ENCODE data around the gene CD7.

Gene CD7

DNA sequence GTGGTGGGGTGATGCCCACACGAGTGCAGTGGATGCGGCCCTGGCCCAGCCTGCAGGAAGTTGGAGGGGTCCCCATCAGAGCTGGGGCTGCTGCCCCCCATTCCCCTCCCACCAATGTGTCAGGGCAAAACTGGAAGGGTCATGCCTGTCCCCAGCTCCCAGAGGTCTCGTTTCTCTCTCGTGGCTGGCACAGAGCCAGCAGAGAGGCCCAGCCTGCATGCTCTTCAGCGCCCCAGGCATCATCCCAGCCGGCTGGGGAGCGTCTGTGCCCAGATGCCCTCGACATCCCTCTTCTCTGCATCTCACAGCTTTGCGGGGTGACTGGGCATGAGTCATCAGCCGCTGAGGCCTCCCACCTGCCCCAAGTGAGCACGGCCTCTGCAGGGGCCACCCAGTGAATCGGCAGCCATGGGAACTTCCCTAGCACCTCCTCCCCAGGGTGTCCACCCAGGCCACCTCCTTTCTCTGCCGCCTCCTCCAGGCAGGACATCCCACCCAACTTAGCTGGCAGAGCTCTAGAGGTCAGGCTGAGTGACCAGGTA is 34.1 kb downstream of the CD7 start:
- peaks cover 20% of the 10 kb centered on the region for H3K4me1 Mint-ChIP-seq
- H3K9me3 Mint-ChIP-seq: no peaks in the 10 kb centered on the region
- H3K36me3 Mint-ChIP-seq (ENCODE audit: low read depth): no peaks in the 10 kb centered on the region
- H3K27ac Mint-ChIP-seq: no peak overlapping the region
- H3K4me3 Mint-ChIP-seq: no peak overlapping the region
- TF ChIP-seq, protein P1, sequence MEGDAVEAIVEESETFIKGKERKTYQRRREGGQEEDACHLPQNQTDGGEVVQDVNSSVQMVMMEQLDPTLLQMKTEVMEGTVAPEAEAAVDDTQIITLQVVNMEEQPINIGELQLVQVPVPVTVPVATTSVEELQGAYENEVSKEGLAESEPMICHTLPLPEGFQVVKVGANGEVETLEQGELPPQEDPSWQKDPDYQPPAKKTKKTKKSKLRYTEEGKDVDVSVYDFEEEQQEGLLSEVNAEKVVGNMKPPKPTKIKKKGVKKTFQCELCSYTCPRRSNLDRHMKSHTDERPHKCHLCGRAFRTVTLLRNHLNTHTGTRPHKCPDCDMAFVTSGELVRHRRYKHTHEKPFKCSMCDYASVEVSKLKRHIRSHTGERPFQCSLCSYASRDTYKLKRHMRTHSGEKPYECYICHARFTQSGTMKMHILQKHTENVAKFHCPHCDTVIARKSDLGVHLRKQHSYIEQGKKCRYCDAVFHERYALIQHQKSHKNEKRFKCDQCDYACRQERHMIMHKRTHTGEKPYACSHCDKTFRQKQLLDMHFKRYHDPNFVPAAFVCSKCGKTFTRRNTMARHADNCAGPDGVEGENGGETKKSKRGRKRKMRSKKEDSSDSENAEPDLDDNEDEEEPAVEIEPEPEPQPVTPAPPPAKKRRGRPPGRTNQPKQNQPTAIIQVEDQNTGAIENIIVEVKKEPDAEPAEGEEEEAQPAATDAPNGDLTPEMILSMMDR (IDR thresholded peaks at IDR 0.05; ENCODE audit: unreplicated experiment in 3 of 3): no peak
- peaks cover 12% of the 10 kb centered on the region for H3K27me3 Mint-ChIP-seq (ENCODE audit: low read depth)

DNA sequence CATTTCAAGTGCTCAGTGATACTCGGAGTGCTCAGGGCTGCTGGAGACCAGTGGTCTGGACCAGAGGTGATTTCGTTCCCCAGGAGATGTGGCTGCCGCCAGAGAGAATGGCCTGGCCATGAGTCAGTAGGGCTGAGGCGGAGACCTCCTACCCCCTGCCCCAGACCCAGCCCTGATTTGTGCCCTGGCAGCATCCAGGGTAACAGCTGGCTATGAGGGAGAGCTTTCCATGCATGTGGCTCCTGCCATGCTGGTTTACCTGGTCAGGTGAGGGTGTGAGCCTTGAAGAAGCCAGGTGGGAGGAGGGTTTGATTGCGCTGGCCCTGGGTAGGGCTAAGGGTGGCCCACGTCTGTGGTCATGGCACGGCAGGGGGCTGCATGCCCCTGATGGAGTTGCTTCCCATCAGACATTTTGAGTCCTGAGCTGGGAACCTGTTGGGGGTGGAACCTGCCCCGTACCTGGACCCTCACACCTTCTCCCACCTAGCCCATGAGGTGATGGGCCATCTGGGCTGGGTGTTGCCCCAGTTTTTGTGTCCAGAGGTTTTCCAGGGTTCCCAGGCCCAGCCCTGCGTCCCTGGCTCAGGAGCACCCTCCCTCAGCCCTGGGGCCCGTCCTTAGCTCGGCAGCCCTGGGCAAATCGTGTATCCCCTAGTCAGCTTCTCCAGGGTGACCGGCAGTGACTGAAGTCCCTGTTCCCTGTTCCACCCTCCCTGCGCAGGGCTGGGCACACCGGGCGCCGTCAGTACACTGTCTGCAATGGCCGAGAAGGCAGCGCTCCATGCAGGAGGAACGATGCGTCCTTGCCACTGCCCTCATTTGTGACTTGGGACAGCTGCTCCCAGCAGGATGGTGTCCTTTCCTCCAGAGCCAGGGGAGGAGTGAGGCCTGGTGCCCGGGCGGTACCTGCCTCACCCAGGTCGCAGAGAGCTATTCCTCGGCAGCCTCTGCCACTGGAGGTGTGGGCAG is 34.9 kb downstream of the CD7 start:
- Mint-ChIP-seq H3K4me1 (peaks cover 22% of the 10 kb centered on the region), H3K9me3 (no peaks in the 10 kb centered on the region), H3K27ac (no peak overlapping the region), H3K27me3 (ENCODE audit: low read depth) (peaks cover 8% of the 10 kb centered on the region), H3K36me3 (ENCODE audit: low read depth) (no peaks in the 10 kb centered on the region), H3K4me3 (no peak overlapping the region)
- TF ChIP-seq, protein P1 (IDR thresholded peaks at IDR 0.05; ENCODE audit: unreplicated experiment in 3 of 3): no peak

DNA sequence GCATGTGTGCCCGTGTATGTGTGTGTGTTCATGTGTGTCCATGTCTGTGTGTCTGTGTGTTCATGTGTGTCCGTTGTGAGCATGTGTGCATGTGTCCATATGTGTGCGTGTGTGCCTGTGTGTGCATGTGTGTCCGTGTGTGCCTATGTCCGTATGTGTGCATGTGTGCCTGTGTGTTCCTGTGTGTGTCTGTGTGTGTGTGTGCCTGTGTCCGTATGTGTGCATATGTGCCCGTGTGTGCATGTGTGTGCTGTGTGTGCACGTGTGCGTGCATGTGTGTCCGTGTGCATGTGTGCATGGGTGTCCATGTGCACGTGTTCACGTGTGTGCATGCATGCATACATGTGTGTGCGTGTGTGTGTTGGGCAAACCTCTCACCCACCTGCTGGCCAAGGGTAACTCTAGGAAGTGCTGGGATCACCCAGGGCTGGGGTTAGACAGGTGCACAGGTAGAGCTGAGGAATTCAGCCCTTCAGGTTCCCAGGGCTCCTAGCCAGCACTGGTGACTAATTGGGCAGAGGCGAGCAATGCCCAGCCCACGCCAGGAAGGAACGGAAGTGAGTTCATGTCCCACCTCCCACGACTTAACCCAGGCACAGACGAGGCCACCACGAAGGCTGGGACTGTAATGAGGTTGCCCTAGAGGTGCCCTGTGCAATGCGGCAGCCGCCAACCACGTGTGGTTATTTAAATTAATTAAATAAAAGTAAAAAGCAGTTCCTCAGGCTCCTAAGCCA is 35.7 kb downstream of the CD7 start:
- H3K27me3 Mint-ChIP-seq (ENCODE audit: low read depth): peaks cover 7% of the 10 kb centered on the region
- peak overlapping the region in 1 of 3 experiments; percentile 15 for H3K27ac Mint-ChIP-seq
- no peak overlapping the region for H3K4me3 Mint-ChIP-seq
- TF ChIP-seq, protein P1 (IDR thresholded peaks at IDR 0.05; ENCODE audit: unreplicated experiment in 3 of 3): no peak
- H3K36me3 Mint-ChIP-seq (ENCODE audit: low read depth): peaks cover 7% of the 10 kb centered on the region
- H3K4me1 Mint-ChIP-seq: peaks cover 29% of the 10 kb centered on the region
- H3K9me3 Mint-ChIP-seq: no peaks in the 10 kb centered on the region

DNA sequence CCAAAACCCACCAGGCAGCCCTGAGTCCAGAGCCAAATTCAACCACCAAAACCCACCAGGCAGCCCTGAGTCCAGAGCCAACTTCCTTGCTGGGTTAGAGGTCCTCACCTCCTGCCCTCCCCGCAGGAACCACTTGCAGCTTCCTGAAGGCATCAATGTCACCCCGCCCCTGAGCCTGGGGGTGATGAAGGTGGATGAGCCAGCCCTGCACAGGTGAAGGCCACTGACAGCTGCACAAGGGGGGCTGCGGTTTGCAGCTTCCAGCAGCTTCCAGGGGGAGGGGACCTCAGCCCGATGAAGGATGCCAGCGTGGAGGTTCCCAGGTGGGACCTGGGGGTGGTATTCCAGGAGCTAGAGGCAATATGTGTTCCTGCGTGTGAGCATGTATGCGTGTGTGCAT is 36.3 kb downstream of the CD7 start:
- no peaks in the 10 kb centered on the region for H3K9me3 Mint-ChIP-seq
- H3K27me3 Mint-ChIP-seq (ENCODE audit: low read depth): peaks cover 7% of the 10 kb centered on the region
- peaks cover 29% of the 10 kb centered on the region for H3K4me1 Mint-ChIP-seq
- H3K27ac Mint-ChIP-seq: peak overlapping the region in 1 of 3 experiments; percentile 15
- peaks cover 7% of the 10 kb centered on the region for H3K36me3 Mint-ChIP-seq (ENCODE audit: low read depth)
- no peak overlapping the region for H3K4me3 Mint-ChIP-seq
- TF ChIP-seq, protein P1 (IDR thresholded peaks at IDR 0.05; ENCODE audit: unreplicated experiment in 3 of 3): no peak

DNA sequence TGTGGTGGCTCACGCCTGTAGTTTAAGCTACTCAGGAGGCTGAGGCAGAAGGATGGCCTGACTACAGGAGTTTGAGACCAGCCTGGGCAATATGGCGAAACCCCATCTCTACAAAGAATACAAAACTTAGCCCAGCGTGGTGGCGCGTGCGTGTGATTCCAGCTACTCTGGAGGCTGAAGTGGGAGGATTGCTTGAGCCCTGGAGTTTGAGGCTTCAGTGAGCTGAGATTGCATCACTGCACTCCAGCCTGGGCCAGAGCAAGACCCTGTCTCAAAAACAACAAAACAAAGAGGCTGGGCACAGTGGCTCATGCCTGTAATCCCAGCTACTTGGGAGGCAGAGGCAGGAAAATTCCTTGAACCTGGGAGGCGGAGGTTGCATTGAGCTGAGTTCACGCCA is 36.9 kb downstream of the CD7 start:
- Mint-ChIP-seq H3K4me1 (peaks cover 29% of the 10 kb centered on the region), H3K27ac (no peak overlapping the region), H3K9me3 (no peaks in the 10 kb centered on the region), H3K36me3 (ENCODE audit: low read depth) (peaks cover 7% of the 10 kb centered on the region), H3K4me3 (no peak overlapping the region), H3K27me3 (ENCODE audit: low read depth) (peaks cover 7% of the 10 kb centered on the region)
- TF ChIP-seq, protein P1 (IDR thresholded peaks at IDR 0.05; ENCODE audit: unreplicated experiment in 3 of 3): no peak
